IMR-90 (cell line): Measurements from ENCODE around the gene HEXA. TPM values are rescaled to one million over a fixed set of nuclear protein-coding genes. Genes with fewer than 3 reads are reported as not detected.
"Not testable (repeated sequence)": the region's sequence is repeated elsewhere in the genome, so short reads cannot be mapped to it uniquely, and the experiment has no call there.

ENCODE experiments used
- ATAC-seq: fragments of 200-7000 bp; cut with Tn5 transposase; 2 replicates; pipeline ENCODE4 v1.9.1; 2020; ENCODE audit warnings: low read depth, mild to moderate bottlenecking, moderate library complexity
- BruUV-seq: library from RNA; stranded (reverse); fragments of 400-500 nt; replicated peaks from 2 replicates; lab custom pipeline; 2021; lab: Mats Ljungman, UMichigan
- CTCF ChIA-PET: fragments of 300-600 bp; formaldehyde crosslinking; extraction: SDS; loops from one replicate; lab custom pipeline; 2021; ENCODE audit warnings: antibody characterized with exemption; lab: Yijun Ruan, JAX
- POLR2A ChIA-PET: fragments of 300-600 bp; sonication (Branson Sonifier 250); formaldehyde crosslinking; loops from one replicate; lab custom pipeline; 2022; ENCODE audit warnings: antibody characterized with exemption; ENCODE audit not compliant: unreplicated experiment; lab: Charles Lee
- DNase-seq: peaks from one replicate; pipeline ENCODE4 v3.0.0; 2013
- H2AFZ ChIP-seq: replicated peaks from 2 replicates; pipeline ENCODE3; 2013; ENCODE audit warnings: low read length, mild to moderate bottlenecking; ENCODE audit not compliant: poor library complexity
- H2AK5ac ChIP-seq: 2 replicates; pipeline ENCODE4 v1.6.1; 2013; ENCODE audit warnings: low read depth, low read length, inconsistent platforms
- H2AK9ac ChIP-seq: replicated peaks from 2 replicates; pipeline ENCODE3; 2013; ENCODE audit warnings: mild to moderate bottlenecking, low read depth, low read length, moderate library complexity; ENCODE audit not compliant: poor library complexity
- H2BK120ac ChIP-seq: 2 replicates; pipeline ENCODE4 v1.6.1; 2013; ENCODE audit warnings: low read depth, low read length, inconsistent platforms
- H2BK15ac ChIP-seq: 3 replicates; pipeline ENCODE4 v1.6.1; 2013; ENCODE audit warnings: low read depth, low read length, inconsistent platforms
- H2BK20ac ChIP-seq: 2 replicates; pipeline ENCODE4 v1.6.1; 2013; ENCODE audit warnings: low read depth, mild to moderate bottlenecking, inconsistent platforms, low read length, moderate library complexity
- H2BK5ac ChIP-seq: 2 replicates; pipeline ENCODE4 v1.6.1; 2013; ENCODE audit warnings: mild to moderate bottlenecking, low read depth, low read length, inconsistent platforms; ENCODE audit not compliant: poor library complexity, severe bottlenecking
- H3K14ac ChIP-seq: replicated peaks from 2 replicates; pipeline ENCODE4 v1.6.1; 2013; ENCODE audit warnings: low read depth, low read length, inconsistent platforms
- H3K18ac ChIP-seq: 2 replicates; pipeline ENCODE4 v1.6.1; 2013; ENCODE audit warnings: low read depth, low read length, control low read depth
- H3K23ac ChIP-seq: 2 replicates; pipeline ENCODE4 v1.6.1; 2013; ENCODE audit warnings: low read depth, low read length, inconsistent platforms
- H3K27ac ChIP-seq: 2 replicates; pipeline ENCODE4 v1.5.1; 2013; ENCODE audit warnings: mild to moderate bottlenecking, control low read depth, low read length; ENCODE audit not compliant: insufficient read depth
- H3K27me3 ChIP-seq: 2 replicates; pipeline ENCODE4 v1.6.1; 2013; ENCODE audit warnings: low read length; ENCODE audit not compliant: control insufficient read depth, insufficient read depth
- H3K36me3 ChIP-seq: 2 replicates; pipeline ENCODE4 v1.6.1; 2013; ENCODE audit warnings: low read length, mixed read lengths; ENCODE audit not compliant: control insufficient read depth, insufficient read depth
- H3K4ac ChIP-seq: 2 replicates; pipeline ENCODE4 v1.6.1; 2013; ENCODE audit warnings: low read depth, low read length, inconsistent platforms
- H3K4me1 ChIP-seq: 2 replicates; pipeline ENCODE4 v1.6.1; 2013; ENCODE audit warnings: low read length, mixed read lengths; ENCODE audit not compliant: control insufficient read depth, insufficient read depth
- H3K4me2 ChIP-seq: 2 replicates; pipeline ENCODE4 v1.6.1; 2013; ENCODE audit warnings: low read depth, mild to moderate bottlenecking, control low read depth, low read length, moderate library complexity
- H3K4me3 ChIP-seq: 2 replicates; pipeline ENCODE4 v1.5.1; 2013; ENCODE audit warnings: low read depth, mild to moderate bottlenecking, control low read depth, low read length, moderate library complexity; ENCODE audit not compliant: insufficient read depth
- H3K56ac ChIP-seq: 2 replicates; pipeline ENCODE4 v1.6.1; 2013; ENCODE audit warnings: low read length, inconsistent platforms; ENCODE audit not compliant: insufficient read depth; ENCODE audit errors: extremely low read depth
- H3K79me1 ChIP-seq, 2 experiments: 2 replicates each; pipeline ENCODE4 v1.6.1; 2013; ENCODE audit warnings: low read length in 2 of 2, inconsistent platforms in 1 of 2, low read depth in 1 of 2
- H3K9ac ChIP-seq: 2 replicates; pipeline ENCODE4 v1.6.1; 2013; ENCODE audit warnings: low read depth, low read length, control low read depth
- H3K9me1 ChIP-seq: 2 replicates; pipeline ENCODE4 v1.6.1; 2013; ENCODE audit warnings: low read length, inconsistent platforms; ENCODE audit not compliant: insufficient read depth
- H3K9me3 ChIP-seq: 2 replicates; pipeline ENCODE4 v1.6.1; 2013; ENCODE audit warnings: low read length; ENCODE audit not compliant: control insufficient read depth, insufficient read depth
- H4K20me1 ChIP-seq: 2 replicates; pipeline ENCODE4 v1.6.1; 2013; ENCODE audit warnings: low read length, inconsistent platforms; ENCODE audit not compliant: insufficient read depth
- H4K5ac ChIP-seq: 2 replicates; pipeline ENCODE4 v1.6.1; 2013; ENCODE audit warnings: mild to moderate bottlenecking, low read depth, low read length, control low read depth
- H4K8ac ChIP-seq, 2 experiments: 2 replicates each; pipeline ENCODE4 v1.6.1; 2013; ENCODE audit warnings: low read depth in 2 of 2, low read length in 2 of 2, control low read depth in 1 of 2, inconsistent platforms in 1 of 2
- H4K91ac ChIP-seq: 2 replicates; pipeline ENCODE4 v1.6.1; 2013; ENCODE audit warnings: low read depth, low read length, inconsistent platforms; ENCODE audit not compliant: insufficient read depth
- WGBS, 2 experiments: methylation state at CpG; one replicate each; pipeline versions ENCODE4 v1.1.5 to v1.1.7; 2013; ENCODE audit warnings: missing lambda C conversion rate in 2 of 2; ENCODE audit not compliant: insufficient read length in 1 of 2; ENCODE audit errors: extremely low coverage in 2 of 2; 5-methylcytosine and 5-hydroxymethylcytosine counted together
- dilution Hi-C: fragments of 300-500 bp; cut with HindIII; formaldehyde crosslinking; loops from one replicate; pipeline ENCODE4 v1.14.3; 2018; ENCODE audit warnings: low sequenced_read_pairs; ENCODE audit not compliant: unreplicated experiment
- in situ Hi-C: fragments of 300-500 bp; cut with MboI; formaldehyde crosslinking; loops from 3 replicates; pipeline ENCODE4 v1.14.3; 2019; ENCODE audit warnings: low sequenced_read_pairs, inconsistent platforms, mixed read lengths
- intact Hi-C: fragments of 100-400 bp; cut with micrococcal nuclease; formaldehyde crosslinking; loops from 2 replicates; pipeline ENCODE4 v1.10.0; 2022
- polyA plus RNA-seq, 3 experiments: library from polyadenylated mRNA; depleted of rRNA; stranded (reverse); fragments of >200 nt; gene quantifications; 2 replicates each; pipeline ENCODE4 v1.2.3, GENCODE V29; 2012; ENCODE audit warnings: low replicate concordance in 1 of 3
- total RNA-seq: library from RNA; depleted of rRNA; stranded (reverse); fragments of >200 nt; gene quantifications from 2 replicates; pipeline ENCODE4 v1.2.3, GENCODE V29; 2012

The HEXA gene
- total and polyA plus RNA-seq, 2 of the 4 experiments (the other 2 are of a cell fraction), result 19.4 to 115 TPM

GRCh38 chr15:72413337-72413736 is 37.5 kb upstream of the HEXA start:
- H3K23ac ChIP-seq, H3K4me1 ChIP-seq, H3K79me1 ChIP-seq, in situ Hi-C loops, H4K8ac ChIP-seq, H2AK9ac ChIP-seq, H3K27me3 ChIP-seq, H3K4ac ChIP-seq, H2AK5ac ChIP-seq, H3K18ac ChIP-seq, H4K20me1 ChIP-seq, CTCF ChIA-PET, H2AFZ ChIP-seq, H2BK15ac ChIP-seq, H3K9me3 ChIP-seq, H3K27ac ChIP-seq, BruUV-seq, H2BK20ac ChIP-seq, H3K36me3 ChIP-seq, DNase-seq, H4K5ac ChIP-seq, ATAC-seq, H3K56ac ChIP-seq, H3K4me3 ChIP-seq, H3K9me1 ChIP-seq, POLR2A ChIA-PET, H2BK120ac ChIP-seq, H4K91ac ChIP-seq, H3K14ac ChIP-seq, H2BK5ac ChIP-seq, dilution Hi-C loops, intact Hi-C loops, H3K4me2 ChIP-seq, H3K9ac ChIP-seq: not testable (repeated sequence)
- WGBS, 2 experiments, result no CpG with 5 or more reads among the region's 3 CpGs
